ENCODE measurements around the gene VTA1. TPM values are rescaled to one million over a fixed set of nuclear protein-coding genes. Genes with fewer than 3 reads are reported as not detected.

The VTA1 gene
- total and polyA plus RNA-seq, 2 of the 8 experiments (the other 6 are each of a cell fraction or from before 2014, with no cell fraction given) = 63.6 to 67.0 TPM

- DNase-seq (ENCODE audit: low read depth in 1 of 2, low spot score in 2 of 2) = no peak
- H3K27ac ChIP-seq (ENCODE audit: low read depth, low read length) = no peak overlapping the region
- H3K36me3 ChIP-seq (ENCODE audit: control insufficient read depth in 2 of 4, insufficient read depth in 4 of 4, low read length in 3 of 4) = no peaks in the 10 kb centered on the region
- no peak overlapping the region for H4K5ac ChIP-seq (ENCODE audit: insufficient read length, low read depth, low read length)
- no peak overlapping the region for H3K14ac ChIP-seq (ENCODE audit: insufficient read length)
- no peak overlapping the region for H3K4me3 ChIP-seq (ENCODE audit: extremely low read depth in 1 of 4, insufficient read depth in 2 of 4, low read depth in 3 of 4, low read length in 4 of 4)
- H3K9me3 ChIP-seq (ENCODE audit: insufficient read depth in 2 of 2, low read depth in 1 of 2, low read length in 1 of 2) = no peaks in the 10 kb centered on the region
- no peak overlapping the region for H3K56ac ChIP-seq (replicated peaks; ENCODE audit: insufficient read length, low read depth, low read length)
- no peak overlapping the region for H4K8ac ChIP-seq (ENCODE audit: extremely low read depth, insufficient read depth, low read length)
- no peak overlapping the region for H3K9ac ChIP-seq (replicated peaks in 1 of 4; ENCODE audit: extremely low read depth in 1 of 4, low read depth in 3 of 4, low read length in 3 of 4)
- WGBS, 2 experiments (ENCODE audit: extremely low coverage in 1 of 2, insufficient coverage in 1 of 2, insufficient read length in 1 of 2, insufficient replicate concordance in 2 of 2, low coverage in 1 of 2, low lambda C conversion rate in 2 of 2, missing lambda C conversion rate in 1 of 2) = 84% methylated on average over 8 of the region's 8 CpGs; no CpG with 5 or more reads in 1 of the 2 experiments
- no peaks in the 10 kb centered on the region for H4K20me1 ChIP-seq (replicated peaks in 1 of 2; ENCODE audit: control insufficient read depth in 1 of 2, insufficient read depth in 2 of 2, low read length in 2 of 2)
- H2BK120ac ChIP-seq (replicated peaks; ENCODE audit: low read depth, low read length) = no peak overlapping the region
- no peak for FAIRE-seq
- no peaks in the 10 kb centered on the region for H3K79me1 ChIP-seq (ENCODE audit: low read depth, low read length)
- H3K4ac ChIP-seq (replicated peaks; ENCODE audit: insufficient read length, low read depth, low read length) = no peak overlapping the region
- no peak overlapping the region for H2AFZ ChIP-seq (ENCODE audit: low read length)
- H3K79me2 ChIP-seq (ENCODE audit: control insufficient read depth in 1 of 2, insufficient read depth in 2 of 2, low read length in 2 of 2) = no peaks in the 10 kb centered on the region
- H2BK15ac ChIP-seq (ENCODE audit: low read length) = no peak overlapping the region
- peaks cover 0 to 5% (median 2%) of the 10 kb centered on the region in 4 experiments; a peak in 3 of 7 replicates for H3K4me1 ChIP-seq (replicated peaks in 1 of 4; ENCODE audit: control insufficient read depth in 3 of 4, insufficient read depth in 4 of 4, low read length in 3 of 4)
- H3K23ac ChIP-seq (ENCODE audit: insufficient read length) = no peak overlapping the region
- H2BK20ac ChIP-seq (ENCODE audit: low read length) = no peak overlapping the region
- no peak overlapping the region for H3K18ac ChIP-seq (ENCODE audit: extremely low read depth, low read length)
- no peak overlapping the region for H2BK5ac ChIP-seq (ENCODE audit: low read depth, low read length)
- H3K4me2 ChIP-seq (ENCODE audit: insufficient read depth in 1 of 2, low read depth in 2 of 2, low read length in 2 of 2) = no peak overlapping the region
- H4K91ac ChIP-seq (replicated peaks; ENCODE audit: insufficient read length, low read length) = no peak overlapping the region
- H2AK5ac ChIP-seq (ENCODE audit: low read depth, low read length) = no peak overlapping the region
- no peaks in the 10 kb centered on the region for H3K27me3 ChIP-seq (replicated peaks in 1 of 4; ENCODE audit: control insufficient read depth in 3 of 4, extremely low read depth in 1 of 4, insufficient read depth in 3 of 4, low read length in 3 of 4)
- H3K23me2 ChIP-seq (ENCODE audit: low read depth, low read length) = no peaks in the 10 kb centered on the region
- ChIA-PET CTCF (ENCODE audit: partially characterized antibody) (interaction anchor here (1.4 to 4.0 kb wide), 4 partner anchors 8 to 153 kb away, joined by 6 to 23 read pairs (median 14); partner anchors contain the start of gene ADGRG6), POLR2A (ENCODE audit: partially characterized antibody) (no interaction called here)
- H2BK12ac ChIP-seq (ENCODE audit: low read depth, low read length) = no peak overlapping the region
- no peak for TF ChIP-seq MAFK (IDR thresholded peaks at IDR 0.05; ENCODE audit: low read depth, low read length)
- TF ChIP-seq CTBP2 (IDR thresholded peaks at IDR 0.05; ENCODE audit: borderline replicate concordance, insufficient read depth, insufficient read length, low read length) = no peak
- TF ChIP-seq CHD1 (IDR thresholded peaks at IDR 0.05; ENCODE audit: low read depth, low read length) = no peak
- TF ChIP-seq ZNF274 (IDR thresholded peaks at IDR 0.05; ENCODE audit: borderline replicate concordance, extremely low read depth, low read length) = no peak
- no peak for TF ChIP-seq USF2 (IDR thresholded peaks at IDR 0.05; ENCODE audit: low read length)
These were observed 87.1 kb downstream of the VTA1 start for GRCh38 chr6:142233945-142234682.

Measured in H1 (cell line).